A549 (cell line): ENCODE data around the gene ATF4.

Source experiments
- CEBPB ChIP-seq, 2 experiments: fragments of >200 bp in 1 of 2; sonication (Bioruptor Twin) in 1 of 2; formaldehyde crosslinking in 1 of 2; IDR thresholded peaks; 2 replicates each; pipeline ENCODE4 v1.6.1; 2012 to 2016
- POLR2AphosphoS2 ChIP-seq: conservative IDR thresholded peaks from 2 replicates; pipeline ENCODE4 v1.6.1; 2012; ENCODE audit warnings: low read length, improper control_type of control experiment, inconsistent platforms

GRCh38 chr22:39503630-39504029 is 16.7 kb upstream of the ATF4 start:
- TF ChIP-seq POLR2AphosphoS2 (no peak), CEBPB (IDR thresholded peaks at IDR 0.05) (no peak)
